GM23248 (cell line): ENCODE results near the gene ARHGAP5. TPM values are rescaled to one million over a fixed set of nuclear protein-coding genes. Genes with fewer than 3 reads are reported as not detected.

Source experiments
- DNase-seq: peaks from one replicate; pipeline ENCODE4 v3.0.0-alpha.2; 2015
- H2AFZ ChIP-seq: fragments of 200-600 bp; sonication (generic); 2 replicates; pipeline ENCODE4 v1.6.1; 2016; ENCODE audit warnings: antibody characterized with exemption
- H3F3A ChIP-seq: fragments of 200-600 bp; sonication (generic); 2 replicates; pipeline ENCODE4 v1.6.1; 2016; ENCODE audit warnings: mild to moderate bottlenecking, antibody characterized with exemption, mixed run types; ENCODE audit not compliant: insufficient read depth
- H3K27ac ChIP-seq: fragments of 200-600 bp; sonication (generic); 2 replicates; pipeline ENCODE4 v1.5.1; 2016; ENCODE audit warnings: mild to moderate bottlenecking
- H3K27me3 ChIP-seq: fragments of 200-600 bp; sonication (generic); replicated peaks from 2 replicates; pipeline ENCODE4 v1.6.1; 2016; ENCODE audit warnings: mild to moderate bottlenecking; ENCODE audit not compliant: insufficient read depth
- H3K36me3 ChIP-seq: fragments of 200-600 bp; sonication (generic); 2 replicates; pipeline ENCODE4 v1.6.1; 2016; ENCODE audit warnings: low read depth, mild to moderate bottlenecking
- H3K4me1 ChIP-seq: fragments of 200-600 bp; sonication (generic); 2 replicates; pipeline ENCODE4 v1.6.1; 2016; ENCODE audit warnings: mild to moderate bottlenecking; ENCODE audit not compliant: insufficient read depth
- H3K4me2 ChIP-seq: fragments of 200-600 bp; sonication (generic); one replicate; pipeline ENCODE4 v1.6.1; 2016; ENCODE audit warnings: mild to moderate bottlenecking; ENCODE audit not compliant: unreplicated experiment
- H3K4me3 ChIP-seq: fragments of 200-600 bp; sonication (generic); 2 replicates; pipeline ENCODE4 v1.5.1; 2016; ENCODE audit warnings: mild to moderate bottlenecking
- H3K79me2 ChIP-seq: fragments of 200-600 bp; sonication (generic); 2 replicates; pipeline ENCODE4 v1.6.1; 2016; ENCODE audit warnings: mild to moderate bottlenecking; ENCODE audit not compliant: insufficient read depth
- H3K9ac ChIP-seq: fragments of 200-600 bp; sonication (generic); 2 replicates; pipeline ENCODE4 v1.6.1; 2016; ENCODE audit warnings: mild to moderate bottlenecking
- H3K9me2 ChIP-seq: fragments of 200-600 bp; sonication (generic); 2 replicates; pipeline ENCODE4 v1.6.1; 2016; ENCODE audit warnings: mixed run types, mild to moderate bottlenecking, moderate library complexity; ENCODE audit not compliant: insufficient read depth
- H3K9me3 ChIP-seq: fragments of 200-600 bp; sonication (generic); one replicate; pipeline ENCODE4 v1.6.1; 2017; ENCODE audit warnings: low read depth
- H4K20me1 ChIP-seq: fragments of 200-600 bp; sonication (generic); 2 replicates; pipeline ENCODE4 v1.6.0; 2016; ENCODE audit not compliant: insufficient read depth
- EZH2 ChIP-seq: fragments of 200-600 bp; sonication (generic); IDR thresholded peaks from 2 replicates; pipeline ENCODE4 v1.6.1; 2018; ENCODE audit warnings: antibody characterized with exemption, mild to moderate bottlenecking; ENCODE audit not compliant: insufficient read depth, poor library complexity, severe bottlenecking
- EZH2phosphoT487 ChIP-seq: fragments of 200-600 bp; sonication (generic); IDR thresholded peaks from 2 replicates; pipeline ENCODE4 v1.6.1; 2018; ENCODE audit warnings: antibody characterized with exemption, moderate library complexity, mild to moderate bottlenecking, low read depth; ENCODE audit not compliant: insufficient read depth
- WGBS, 2 experiments: methylation state at CpG; one replicate each; pipeline ENCODE4 v1.1.6; 2015 to 2017; ENCODE audit warnings: low lambda C conversion rate in 2 of 2, low coverage in 1 of 2; ENCODE audit errors: missing lambda C conversion rate in 2 of 2; 5-methylcytosine and 5-hydroxymethylcytosine counted together
- in situ Hi-C: fragments of 300-500 bp; cut with MboI; formaldehyde crosslinking; loops from 2 replicates; pipeline ENCODE4 v1.15.0; 2020
- polyA plus RNA-seq: library from polyadenylated mRNA; unstranded; fragments of >200 nt; fragmentation: Nextera tagmentation; extraction: Ambion mirVana; gene quantifications from 2 replicates; pipeline ENCODE4 v1.2.1, GENCODE V29; 2016
- total RNA-seq: library from RNA; depleted of rRNA; stranded (reverse); fragments of >200 nt; shearing (Covaris generic); gene quantifications from 2 replicates; pipeline ENCODE4 v1.2.3, GENCODE V29; 2014

ARHGAP5 gene
- total and polyA plus RNA-seq, 2 experiments from 2014 or later: 34.6 to 80.1 TPM

DNA sequence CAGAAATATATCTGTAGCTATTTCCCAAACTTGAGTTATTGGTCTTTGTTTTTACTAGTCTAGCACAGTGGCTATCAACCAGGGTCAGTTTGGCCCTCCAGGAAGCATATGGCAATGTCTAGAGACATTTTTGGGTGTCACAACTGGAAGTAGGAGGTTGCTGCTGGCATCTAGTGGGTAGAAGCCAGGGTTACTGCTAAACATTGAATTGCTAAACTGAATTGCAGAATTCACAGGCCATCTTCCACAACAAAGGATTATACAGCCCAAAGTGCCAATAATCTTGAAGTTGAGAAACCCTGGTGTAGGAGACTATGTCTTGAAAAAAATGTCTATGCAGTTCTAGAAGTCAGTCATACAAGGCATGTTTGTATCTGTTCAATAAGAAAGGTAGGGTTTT is 27.7 kb downstream of the ARHGAP5 start:
- TF ChIP-seq EZH2phosphoT487 (no peak), EZH2 (no peak)
- in situ Hi-C loops: no loop called here
- peaks cover 30% of the 10 kb centered on the region for H3K4me1 ChIP-seq
- no peaks in the 10 kb centered on the region for H3K27me3 ChIP-seq
- H2AFZ ChIP-seq: no peak overlapping the region
- H4K20me1 ChIP-seq: peaks cover 6% of the 10 kb centered on the region; the same call in 1 of the 2 replicates
- H3K79me2 ChIP-seq: peaks cover 96% of the 10 kb centered on the region
- H3K36me3 ChIP-seq: no peaks in the 10 kb centered on the region
- H3F3A ChIP-seq: peaks cover 16% of the 10 kb centered on the region
- H3K4me2 ChIP-seq: no peak overlapping the region
- peak; percentile 26 for DNase-seq
- no peak overlapping the region for H3K27ac ChIP-seq
- no peaks in the 10 kb centered on the region for H3K9me2 ChIP-seq
- no peak overlapping the region for H3K4me3 ChIP-seq
- H3K9ac ChIP-seq: no peak overlapping the region
- H3K9me3 ChIP-seq: no peaks in the 10 kb centered on the region

DNA sequence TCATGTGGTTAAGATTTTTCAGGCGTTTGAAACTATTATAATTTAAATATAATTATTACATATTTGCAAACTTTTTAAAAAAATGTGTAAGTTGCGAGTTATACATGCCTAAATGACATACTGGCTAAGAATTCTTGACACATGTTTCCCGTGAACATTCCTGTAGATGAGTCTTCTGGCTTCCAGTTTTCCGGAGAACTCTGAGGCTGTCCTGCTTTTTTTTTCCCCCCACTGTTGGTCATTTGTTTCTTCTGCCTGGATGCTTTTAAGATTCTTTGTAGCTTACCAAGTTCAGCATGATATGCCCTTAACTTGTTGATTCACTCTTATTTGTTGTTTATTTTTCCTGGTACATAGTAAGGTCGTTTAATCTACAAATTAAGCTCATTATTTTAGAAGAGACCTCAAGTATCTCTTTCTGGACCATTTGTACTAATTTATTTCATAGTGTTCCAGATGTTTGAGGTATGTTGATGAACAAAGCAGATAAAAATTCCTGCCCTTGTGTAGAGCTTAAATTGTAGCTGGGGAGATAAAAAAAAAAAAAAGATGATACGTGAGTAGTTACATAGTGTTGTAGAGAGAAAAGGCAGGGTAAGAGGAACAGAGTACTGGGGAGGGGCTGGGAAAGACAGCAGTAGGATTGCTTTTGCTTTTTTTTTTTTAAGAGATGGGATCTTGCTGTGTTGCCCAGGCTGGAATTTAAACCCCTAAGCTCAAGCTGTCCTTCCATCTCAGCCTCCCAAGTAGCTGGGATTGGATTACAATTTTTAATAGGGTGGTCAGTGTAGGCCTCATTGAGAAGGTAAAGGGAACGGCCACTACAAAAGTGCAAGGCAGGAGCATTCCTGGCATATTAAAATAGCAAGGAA is 32.8 kb downstream of the ARHGAP5 start:
- Histone ChIP-seq H4K20me1 (no peaks in the 10 kb centered on the region), H3K9me3 (no peaks in the 10 kb centered on the region), H2AFZ (no peak overlapping the region), H3K27ac (peak overlapping the region; percentile 79), H3K4me1 (peaks cover 43% of the 10 kb centered on the region), H3K9me2 (no peaks in the 10 kb centered on the region), H3K9ac (peak overlapping the region; percentile 51), H3K79me2 (peaks cover 92% of the 10 kb centered on the region), H3K4me2 (peak overlapping the region; percentile 81), H3F3A (peaks cover 27% of the 10 kb centered on the region), H3K4me3 (peak overlapping the region; percentile 31), H3K36me3 (no peaks in the 10 kb centered on the region; the same call in 1 of the 2 replicates), H3K27me3 (no peaks in the 10 kb centered on the region)
- 25 to 28% methylated on average over 7 of the region's 7 CpGs for WGBS, 2 experiments
- in situ Hi-C loops: no loop called here
- TF ChIP-seq EZH2phosphoT487: no peak
- TF ChIP-seq EZH2: no peak
- DNase-seq: peak; percentile 89

DNA sequence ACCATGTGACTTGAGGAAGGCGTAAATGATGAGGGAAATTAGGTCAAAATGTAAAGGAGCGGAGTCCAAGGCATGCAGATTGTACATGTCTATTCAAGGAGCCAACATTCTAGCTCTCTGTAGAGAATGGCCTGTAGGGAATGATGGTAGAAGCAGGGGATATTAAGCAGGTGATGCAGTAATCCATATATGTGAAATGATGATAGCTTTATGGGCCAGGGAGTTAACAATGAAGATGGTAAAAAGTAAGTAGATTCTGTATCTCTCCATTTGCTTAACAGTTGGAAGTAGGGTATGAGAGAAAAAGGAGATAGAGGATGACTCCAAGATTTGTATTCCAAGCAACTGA is 33.4 kb downstream of the ARHGAP5 start:
- no peak for TF ChIP-seq EZH2
- TF ChIP-seq EZH2phosphoT487: no peak
- Histone ChIP-seq H3K4me3 (peak overlapping the region; percentile 31), H3F3A (peaks cover 27% of the 10 kb centered on the region), H3K27me3 (no peaks in the 10 kb centered on the region), H3K27ac (peak overlapping the region; percentile 79), H3K4me1 (peaks cover 43% of the 10 kb centered on the region), H4K20me1 (no peaks in the 10 kb centered on the region), H3K36me3 (no peaks in the 10 kb centered on the region; the same call in 1 of the 2 replicates), H3K9me3 (no peaks in the 10 kb centered on the region), H3K9ac (peak overlapping the region; percentile 51), H3K4me2 (peak overlapping the region; percentile 81), H3K9me2 (no peaks in the 10 kb centered on the region), H2AFZ (no peak overlapping the region), H3K79me2 (peaks cover 92% of the 10 kb centered on the region)
- WGBS, 2 experiments: 98 to 100% methylated on average over 2 of the region's 2 CpGs
- DNase-seq: no peak
- in situ Hi-C loops: no loop called here

DNA sequence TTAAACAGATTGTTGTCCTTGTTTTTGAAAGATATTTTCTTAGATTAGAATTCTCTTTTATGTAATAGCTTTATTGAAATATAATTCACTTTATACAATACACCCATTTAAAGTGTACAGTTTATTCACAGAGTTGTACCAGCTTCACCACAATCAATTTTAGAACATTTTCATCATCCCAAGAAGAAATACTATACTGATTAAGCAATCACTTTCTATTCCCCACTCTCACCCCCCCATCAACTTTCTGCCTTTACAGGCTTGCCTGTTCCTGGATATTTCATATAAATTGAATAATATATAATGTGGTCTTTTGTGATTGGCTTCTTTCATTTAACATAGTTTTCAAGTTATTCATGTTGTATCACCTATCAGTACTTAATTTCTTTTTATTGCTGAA is 44.4 kb downstream of the ARHGAP5 start:
- in situ Hi-C loops: no loop called here
- Histone ChIP-seq H3K4me1 (peaks cover 12% of the 10 kb centered on the region; the same call in 1 of the 2 replicates), H3K4me3 (no peak overlapping the region), H3K27me3 (no peaks in the 10 kb centered on the region), H3K9me3 (no peaks in the 10 kb centered on the region), H4K20me1 (peaks cover 32% of the 10 kb centered on the region; the same call in 1 of the 2 replicates), H3K27ac (no peak overlapping the region), H3K79me2 (peaks cover 98% of the 10 kb centered on the region), H3K9me2 (no peaks in the 10 kb centered on the region), H3K9ac (no peak overlapping the region), H3K4me2 (no peak overlapping the region), H2AFZ (no peak overlapping the region), H3K36me3 (peaks cover 35% of the 10 kb centered on the region), H3F3A (0 out of 2 replicates have a peak, but pooled peaks cover 8% of the 10 kb centered on the region)
- TF ChIP-seq EZH2phosphoT487 (no peak), EZH2 (no peak)
- no peak for DNase-seq
